ENCODE measurements around the gene ST6GAL1.
"Not testable (repeated sequence)": the region's sequence is repeated elsewhere in the genome, so short reads cannot be mapped to it uniquely, and the experiment has no call there.

DNA sequence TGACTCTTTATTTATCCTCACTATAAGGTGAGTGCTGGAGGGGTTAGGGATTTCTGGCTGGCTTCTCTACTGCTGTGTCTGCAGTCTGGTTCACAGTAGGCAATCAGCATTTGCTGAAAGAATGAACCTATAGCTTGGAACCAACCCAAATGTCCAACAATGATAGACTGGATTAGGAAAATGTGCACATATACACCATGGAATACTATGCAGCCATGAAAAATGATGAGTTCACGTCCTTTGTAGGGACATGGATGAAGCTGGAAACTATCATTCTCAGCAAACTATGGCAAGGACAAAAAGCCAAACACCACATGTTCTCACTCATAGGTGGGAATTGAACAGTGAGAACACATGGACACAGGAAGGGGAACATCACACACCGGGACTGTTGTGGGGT, 93.0 kb downstream of the ST6GAL1 start:
- not testable (repeated sequence) for TF ChIP-seq CTCF (conservative IDR thresholded peaks at IDR 0.05; ENCODE audit: low read depth, low read length); EZH2 (IDR thresholded peaks at IDR 0.05; ENCODE audit: borderline replicate concordance, low read depth, low read length, poor library complexity, severe bottlenecking)

Measured in A673 (cell line).